ENCODE measurements around the gene SLC6A19. TPM values are rescaled to one million over a fixed set of nuclear protein-coding genes. Genes with fewer than 3 reads are reported as not detected.

Gene SLC6A19
- total and polyA plus RNA-seq, 9 of the 15 experiments (the other 6 are each of a cell fraction or from before 2014, with no cell fraction given): 0.03 to 1.6 (median 0.59) TPM

DNA sequence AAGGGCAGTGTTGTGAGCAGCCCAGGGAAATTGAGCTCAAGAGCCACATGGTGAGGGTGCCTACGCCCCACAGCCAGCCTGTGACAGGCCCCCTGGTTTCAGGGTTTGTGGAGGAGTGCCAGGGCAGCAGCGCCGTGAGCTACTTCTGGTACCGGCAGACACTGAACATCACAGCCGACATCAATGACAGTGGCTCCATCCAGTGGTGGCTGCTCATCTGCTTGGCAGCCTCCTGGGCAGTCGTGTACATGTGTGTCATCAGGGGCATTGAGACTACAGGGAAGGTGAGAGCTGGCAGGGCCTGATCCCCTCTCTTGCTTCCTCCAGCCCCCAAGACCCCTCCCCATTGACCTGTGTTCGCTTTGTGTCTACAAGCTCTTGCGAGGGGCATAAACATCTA is 34.0 kb downstream of the SLC6A19 start:
- ChIA-PET CTCF (ENCODE audit: low intra/inter-chr PET ratio) (interaction anchor here (2.2 kb wide), 1 partner anchor 67 kb away, joined by 16 read pairs; no protein-coding TSS in a partner anchor), POLR2A (interaction anchor here (0.8 kb wide), 1 partner anchor 66 kb away, joined by 3 read pairs; no protein-coding TSS in a partner anchor)
- Histone ChIP-seq H3K4me1 (replicated peaks in 1 of 2; ENCODE audit: control insufficient read depth in 2 of 2, insufficient read depth in 2 of 2, low read length in 2 of 2) (peaks cover 8 to 33% of the 10 kb centered on the region in 2 experiments; a peak in 4 of 5 replicates), H3K36me3 (ENCODE audit: control insufficient read depth, insufficient read depth, low read length) (no peaks in the 10 kb centered on the region), H3K27ac (ENCODE audit: extremely low read depth, low read depth, low read length) (no peak overlapping the region), H3K4me3 (no peak overlapping the region), H4K20me1 (replicated peaks; ENCODE audit: control insufficient read depth, insufficient read depth, low read length) (peaks cover 24% of the 10 kb centered on the region), H3K4me2 (ENCODE audit: insufficient read depth, low read length) (no peak overlapping the region), H3K9ac (ENCODE audit: insufficient read depth in 1 of 2, low read depth in 2 of 2, low read length in 2 of 2) (no peak overlapping the region), H3K27me3 (ENCODE audit: control insufficient read depth in 2 of 2, insufficient read depth in 2 of 2, low read length in 2 of 2) (peaks cover 24 to 64% of the 10 kb centered on the region in 2 experiments; a peak in 4 of 5 replicates), H3K9me3 (replicated peaks; ENCODE audit: control insufficient read depth, insufficient read depth, low read depth, low read length) (0 out of 2 replicates have a peak, but pooled peaks cover 2% of the 10 kb centered on the region), H3K79me2 (ENCODE audit: control insufficient read depth, insufficient read depth, low read length) (no peaks in the 10 kb centered on the region), H2AFZ (ENCODE audit: low read depth, low read length) (no peak overlapping the region), H3K9me1 (ENCODE audit: control insufficient read depth, insufficient read depth, low read length) (no peaks in the 10 kb centered on the region)
- FAIRE-seq: peak; percentile 52
- in situ Hi-C loops (cut with MboI): no loop called here
- no TSS peak for BruUV-seq (replicated peaks)
- WGBS (ENCODE audit: insufficient coverage, low coverage, missing lambda C conversion rate): 2% methylated on average over 8 of the region's 8 CpGs
- intact Hi-C loops (cut with micrococcal nuclease): loop anchor here (1.0 kb wide), 1 partner anchor 67 kb away; no protein-coding TSS in a partner anchor
- peak; percentile 79 for ATAC-seq
- DNase-seq (ENCODE audit: extremely low read depth in 1 of 4, low spot score in 3 of 4): peak; percentile 33 to 53 (median 41)
- no peak for TF ChIP-seq RFX7 (CRISPR knock-in tag; IDR thresholded peaks at IDR 0.05)
- TF ChIP-seq, protein P1, sequence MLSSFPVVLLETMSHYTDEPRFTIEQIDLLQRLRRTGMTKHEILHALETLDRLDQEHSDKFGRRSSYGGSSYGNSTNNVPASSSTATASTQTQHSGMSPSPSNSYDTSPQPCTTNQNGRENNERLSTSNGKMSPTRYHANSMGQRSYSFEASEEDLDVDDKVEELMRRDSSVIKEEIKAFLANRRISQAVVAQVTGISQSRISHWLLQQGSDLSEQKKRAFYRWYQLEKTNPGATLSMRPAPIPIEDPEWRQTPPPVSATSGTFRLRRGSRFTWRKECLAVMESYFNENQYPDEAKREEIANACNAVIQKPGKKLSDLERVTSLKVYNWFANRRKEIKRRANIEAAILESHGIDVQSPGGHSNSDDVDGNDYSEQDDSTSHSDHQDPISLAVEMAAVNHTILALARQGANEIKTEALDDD (IDR thresholded peaks at IDR 0.05): no peak
- TF ChIP-seq STAG1 (CRISPR knock-in tag; IDR thresholded peaks at IDR 0.05; ENCODE audit: borderline replicate concordance): peak; percentile 36; the same call in 1 of the 2 replicates
- TF ChIP-seq, protein P2, sequence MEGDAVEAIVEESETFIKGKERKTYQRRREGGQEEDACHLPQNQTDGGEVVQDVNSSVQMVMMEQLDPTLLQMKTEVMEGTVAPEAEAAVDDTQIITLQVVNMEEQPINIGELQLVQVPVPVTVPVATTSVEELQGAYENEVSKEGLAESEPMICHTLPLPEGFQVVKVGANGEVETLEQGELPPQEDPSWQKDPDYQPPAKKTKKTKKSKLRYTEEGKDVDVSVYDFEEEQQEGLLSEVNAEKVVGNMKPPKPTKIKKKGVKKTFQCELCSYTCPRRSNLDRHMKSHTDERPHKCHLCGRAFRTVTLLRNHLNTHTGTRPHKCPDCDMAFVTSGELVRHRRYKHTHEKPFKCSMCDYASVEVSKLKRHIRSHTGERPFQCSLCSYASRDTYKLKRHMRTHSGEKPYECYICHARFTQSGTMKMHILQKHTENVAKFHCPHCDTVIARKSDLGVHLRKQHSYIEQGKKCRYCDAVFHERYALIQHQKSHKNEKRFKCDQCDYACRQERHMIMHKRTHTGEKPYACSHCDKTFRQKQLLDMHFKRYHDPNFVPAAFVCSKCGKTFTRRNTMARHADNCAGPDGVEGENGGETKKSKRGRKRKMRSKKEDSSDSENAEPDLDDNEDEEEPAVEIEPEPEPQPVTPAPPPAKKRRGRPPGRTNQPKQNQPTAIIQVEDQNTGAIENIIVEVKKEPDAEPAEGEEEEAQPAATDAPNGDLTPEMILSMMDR (IDR thresholded peaks at IDR 0.05 in 2 of 3, conservative IDR thresholded peaks at IDR 0.05 in 1 of 3; ENCODE audit: insufficient read depth in 2 of 3, low read depth in 1 of 3, low read length in 3 of 3): peak; percentile 55 to 66 (median 62); a peak in 5 of 6 replicates
- TF ChIP-seq RAD21 (CRISPR knock-in tag; conservative IDR thresholded peaks at IDR 0.05 in 1 of 2, IDR thresholded peaks at IDR 0.05 in 1 of 2): peak; percentile 54 to 75
- no peak for TF ChIP-seq MBD2 (IDR thresholded peaks at IDR 0.05; ENCODE audit: borderline replicate concordance, low read depth)
- TF ChIP-seq, protein P3, sequence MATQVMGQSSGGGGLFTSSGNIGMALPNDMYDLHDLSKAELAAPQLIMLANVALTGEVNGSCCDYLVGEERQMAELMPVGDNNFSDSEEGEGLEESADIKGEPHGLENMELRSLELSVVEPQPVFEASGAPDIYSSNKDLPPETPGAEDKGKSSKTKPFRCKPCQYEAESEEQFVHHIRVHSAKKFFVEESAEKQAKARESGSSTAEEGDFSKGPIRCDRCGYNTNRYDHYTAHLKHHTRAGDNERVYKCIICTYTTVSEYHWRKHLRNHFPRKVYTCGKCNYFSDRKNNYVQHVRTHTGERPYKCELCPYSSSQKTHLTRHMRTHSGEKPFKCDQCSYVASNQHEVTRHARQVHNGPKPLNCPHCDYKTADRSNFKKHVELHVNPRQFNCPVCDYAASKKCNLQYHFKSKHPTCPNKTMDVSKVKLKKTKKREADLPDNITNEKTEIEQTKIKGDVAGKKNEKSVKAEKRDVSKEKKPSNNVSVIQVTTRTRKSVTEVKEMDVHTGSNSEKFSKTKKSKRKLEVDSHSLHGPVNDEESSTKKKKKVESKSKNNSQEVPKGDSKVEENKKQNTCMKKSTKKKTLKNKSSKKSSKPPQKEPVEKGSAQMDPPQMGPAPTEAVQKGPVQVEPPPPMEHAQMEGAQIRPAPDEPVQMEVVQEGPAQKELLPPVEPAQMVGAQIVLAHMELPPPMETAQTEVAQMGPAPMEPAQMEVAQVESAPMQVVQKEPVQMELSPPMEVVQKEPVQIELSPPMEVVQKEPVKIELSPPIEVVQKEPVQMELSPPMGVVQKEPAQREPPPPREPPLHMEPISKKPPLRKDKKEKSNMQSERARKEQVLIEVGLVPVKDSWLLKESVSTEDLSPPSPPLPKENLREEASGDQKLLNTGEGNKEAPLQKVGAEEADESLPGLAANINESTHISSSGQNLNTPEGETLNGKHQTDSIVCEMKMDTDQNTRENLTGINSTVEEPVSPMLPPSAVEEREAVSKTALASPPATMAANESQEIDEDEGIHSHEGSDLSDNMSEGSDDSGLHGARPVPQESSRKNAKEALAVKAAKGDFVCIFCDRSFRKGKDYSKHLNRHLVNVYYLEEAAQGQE (IDR thresholded peaks at IDR 0.05; ENCODE audit: borderline replicate concordance): peak; percentile 60
- TF ChIP-seq, protein P3 (CRISPR knock-in tag; IDR thresholded peaks at IDR 0.05; ENCODE audit: low read depth): no peak
- TF ChIP-seq MTA3 (IDR thresholded peaks at IDR 0.05; ENCODE audit: borderline replicate concordance): no peak
- TF ChIP-seq SMC3 (conservative IDR thresholded peaks at IDR 0.05; ENCODE audit: insufficient read depth, low read depth, low read length): peak; percentile 64
- TF ChIP-seq ZFP30 (CRISPR knock-in tag; IDR thresholded peaks at IDR 0.05; ENCODE audit: borderline replicate concordance): no peak

Data from K562 (cell line).